GM18858 (cell line): Measurements from ENCODE around the gene HMGN3.
"Not testable (repeated sequence)": the region's sequence is repeated elsewhere in the genome, so short reads cannot be mapped to it uniquely, and the experiment has no call there.

ENCODE experiments used
- ATAC-seq: cut with Tn5 transposase; IDR thresholded peaks from one replicate; pipeline ENCODE4 v1.9.1; 2021; ENCODE audit not compliant: unreplicated experiment

HMGN3 gene

DNA sequence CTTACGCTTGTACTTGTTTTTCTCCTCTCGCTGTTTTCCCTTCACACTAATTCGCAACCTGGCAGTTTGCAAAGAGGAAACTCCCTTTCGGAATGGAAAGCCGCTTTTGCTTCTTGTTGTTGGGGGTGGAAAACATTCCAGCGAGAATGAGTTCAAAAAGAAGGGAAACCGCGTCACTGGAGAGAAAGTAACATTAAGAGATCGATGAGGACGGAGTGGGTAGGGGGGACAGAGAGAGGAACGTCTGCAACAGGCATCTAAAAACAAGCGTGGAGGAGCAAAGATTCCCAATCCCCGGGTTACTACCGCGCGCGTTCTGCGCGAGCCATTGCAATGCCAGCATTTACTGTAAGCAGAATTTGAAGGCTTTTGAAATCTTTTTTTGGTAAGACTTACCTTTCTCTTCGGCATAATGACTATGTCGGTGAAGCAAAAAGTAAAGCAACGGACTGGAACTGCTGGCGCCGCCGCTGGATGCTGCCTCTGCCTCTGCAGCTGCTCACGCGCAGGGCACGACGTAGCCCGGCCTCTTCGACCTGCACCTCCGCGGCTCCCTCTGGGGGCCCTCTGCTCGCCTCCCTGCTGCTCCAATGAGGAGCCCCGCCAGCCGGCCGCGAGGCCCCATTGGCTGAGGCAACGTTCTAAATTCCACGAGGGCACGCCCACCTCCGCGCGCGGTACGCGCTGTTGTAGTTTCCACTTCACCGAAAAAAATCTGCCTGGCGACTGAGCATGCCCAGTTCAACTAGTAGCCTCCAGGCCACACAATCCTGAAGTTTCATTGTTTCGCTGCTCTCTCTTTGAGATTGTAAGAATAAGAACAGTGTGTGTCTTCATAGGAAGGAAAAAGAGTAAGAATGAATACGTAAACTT, at the start of gene HMGN3:
Gene HMGN3, minus strand, starts transcription at position 533 of the 873 bp plus-strand sequence.
- ATAC-seq, result peak; percentile 91

DNA sequence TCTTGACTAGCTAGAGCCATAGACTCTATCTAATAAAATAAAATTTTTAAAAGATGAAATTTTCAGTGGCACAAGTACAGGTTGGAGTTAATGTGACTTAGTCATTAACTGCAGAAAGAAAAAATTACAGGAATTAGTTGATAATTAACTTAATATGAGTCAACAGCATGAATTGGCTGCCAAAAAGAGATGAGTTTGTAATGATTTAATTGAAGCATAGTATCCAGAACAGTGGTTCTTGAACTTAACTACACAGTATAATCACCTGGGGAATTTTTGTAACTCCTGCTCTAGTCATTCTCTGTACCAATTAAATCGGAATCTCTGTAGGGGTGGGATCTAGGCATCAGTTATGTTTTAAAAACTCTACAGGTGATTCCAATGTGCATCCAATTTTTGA, 46.3 kb upstream of the HMGN3 start:
- no peak for ATAC-seq

GRCh38 chr6:79277109-79277508, 42.6 kb upstream of the HMGN3 start:
- ATAC-seq, result no peak

GRCh38 chr6:79269877-79270276, 35.4 kb upstream of the HMGN3 start:
- ATAC-seq, result no peak

GRCh38 chr6:79267128-79267527, 32.6 kb upstream of the HMGN3 start:
- ATAC-seq, result no peak

- ATAC-seq, result no peak
Measured at GRCh38 chr6:79266051-79266450, 31.6 kb upstream of the HMGN3 start.

DNA sequence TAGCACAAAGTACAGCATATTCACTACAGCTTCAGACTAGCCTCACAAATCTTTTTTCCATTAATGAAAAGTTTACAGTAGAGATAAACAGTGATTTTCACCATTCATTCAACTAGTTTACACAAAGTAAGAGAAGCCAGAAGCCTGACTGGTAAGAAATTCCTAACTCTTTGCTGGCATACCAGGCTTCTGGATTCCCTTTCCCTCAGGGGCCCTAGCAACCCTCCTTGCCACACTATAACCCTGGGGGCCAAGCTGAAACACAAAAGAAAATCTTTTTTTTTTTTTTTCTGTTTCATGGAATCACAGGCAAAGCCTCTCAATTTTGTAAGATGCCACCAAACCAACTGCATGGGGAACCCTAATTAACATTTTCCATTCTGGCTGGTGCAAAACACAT, 28.9 kb upstream of the HMGN3 start:
- no peak for ATAC-seq

- no peak for ATAC-seq
Measured at GRCh38 chr6:79261666-79262065, 27.2 kb upstream of the HMGN3 start.

- ATAC-seq, result no peak
Measured at GRCh38 chr6:79260772-79261171, 26.3 kb upstream of the HMGN3 start.

DNA sequence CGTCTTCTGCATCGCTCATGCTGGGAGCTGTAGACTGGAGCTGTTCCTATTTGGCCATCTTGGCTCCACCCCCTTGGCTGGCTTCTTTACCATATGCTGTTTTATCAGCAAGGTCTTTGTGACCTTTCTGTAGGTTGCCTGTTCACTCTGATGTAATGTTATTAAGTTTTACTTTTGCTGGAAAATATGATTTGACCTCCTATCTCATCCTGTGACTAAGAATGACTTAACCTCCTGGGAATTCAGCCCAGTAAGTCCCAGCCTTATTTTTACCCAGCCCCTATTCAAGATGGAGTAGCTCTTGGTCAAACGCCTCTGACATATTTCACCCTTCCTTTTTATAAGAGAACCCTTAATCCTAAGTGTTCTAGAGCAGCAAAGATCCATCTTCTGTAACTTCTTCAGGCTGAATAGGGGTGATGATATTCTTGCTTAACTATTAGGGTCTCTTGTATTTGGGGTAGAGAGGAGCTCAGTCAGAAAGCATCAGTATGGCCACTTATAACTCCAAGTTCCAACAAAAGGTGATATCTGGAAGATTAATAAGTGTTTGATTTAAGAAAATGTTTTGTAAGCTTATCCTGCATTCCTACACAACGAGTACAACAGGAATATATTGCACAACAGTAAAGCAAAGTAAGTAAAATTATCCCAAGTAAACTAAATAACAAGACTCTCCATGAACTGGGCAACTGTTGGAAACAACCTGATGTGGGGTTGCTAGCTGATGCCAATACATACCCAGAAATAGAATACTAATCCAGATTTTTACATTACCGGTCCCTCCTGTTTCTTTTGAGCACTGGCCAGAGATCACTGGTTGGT, 23.1 kb upstream of the HMGN3 start:
- no peak for ATAC-seq

GRCh38 chr6:79256770-79257169, 22.3 kb upstream of the HMGN3 start:
- ATAC-seq, result not testable (repeated sequence)

GRCh38 chr6:79255086-79255485, 20.6 kb upstream of the HMGN3 start:
- ATAC-seq, result not testable (repeated sequence)

GRCh38 chr6:79250559-79250958, 16.1 kb upstream of the HMGN3 start:
- ATAC-seq, result no peak

- ATAC-seq, result peak; percentile 68
Measured at GRCh38 chr6:79250107-79250514, 15.6 kb upstream of the HMGN3 start.

DNA sequence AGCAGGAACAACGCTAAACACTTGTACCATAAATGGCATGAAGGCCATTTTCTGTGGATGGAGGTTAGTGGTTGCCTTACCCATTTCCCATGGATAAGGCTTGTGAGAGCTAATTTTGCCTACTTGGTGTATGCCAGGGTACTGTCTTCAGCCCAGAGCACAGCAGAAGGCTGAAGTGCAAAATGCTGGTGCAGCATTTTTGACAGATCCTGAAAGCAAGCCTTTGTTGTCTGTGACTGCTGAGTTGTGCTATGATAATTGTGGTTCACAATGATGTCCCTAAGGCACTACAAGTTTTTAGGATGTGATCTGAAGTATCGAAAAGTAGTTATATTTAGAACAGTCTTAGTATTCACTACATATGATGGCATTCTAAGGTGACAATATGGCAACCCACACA, 14.7 kb upstream of the HMGN3 start:
- ATAC-seq, result no peak

GRCh38 chr6:79246891-79247290, 12.4 kb upstream of the HMGN3 start:
- peak; percentile 79 for ATAC-seq

GRCh38 chr6:79241228-79241627, 6.7 kb upstream of the HMGN3 start:
- ATAC-seq, result no peak

DNA sequence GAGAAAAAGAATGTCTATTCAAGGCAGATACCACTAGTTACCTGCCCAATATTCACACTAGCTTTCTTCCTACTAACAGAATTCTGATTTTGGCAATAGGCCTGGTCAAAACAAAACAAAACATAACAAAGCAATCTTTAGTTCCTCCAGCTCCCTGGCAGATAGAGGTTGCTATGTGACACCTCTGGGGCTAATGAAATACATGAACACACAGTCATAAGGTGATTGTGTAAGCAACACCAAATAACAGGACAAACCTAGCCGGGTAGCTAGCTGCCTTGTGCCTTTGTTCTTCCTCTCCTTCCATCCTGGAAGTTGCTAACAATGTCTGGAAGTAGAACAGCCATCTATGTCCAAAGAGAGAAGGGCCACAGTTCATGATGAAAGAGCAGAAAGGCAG, 6.0 kb upstream of the HMGN3 start:
- ATAC-seq, result no peak

DNA sequence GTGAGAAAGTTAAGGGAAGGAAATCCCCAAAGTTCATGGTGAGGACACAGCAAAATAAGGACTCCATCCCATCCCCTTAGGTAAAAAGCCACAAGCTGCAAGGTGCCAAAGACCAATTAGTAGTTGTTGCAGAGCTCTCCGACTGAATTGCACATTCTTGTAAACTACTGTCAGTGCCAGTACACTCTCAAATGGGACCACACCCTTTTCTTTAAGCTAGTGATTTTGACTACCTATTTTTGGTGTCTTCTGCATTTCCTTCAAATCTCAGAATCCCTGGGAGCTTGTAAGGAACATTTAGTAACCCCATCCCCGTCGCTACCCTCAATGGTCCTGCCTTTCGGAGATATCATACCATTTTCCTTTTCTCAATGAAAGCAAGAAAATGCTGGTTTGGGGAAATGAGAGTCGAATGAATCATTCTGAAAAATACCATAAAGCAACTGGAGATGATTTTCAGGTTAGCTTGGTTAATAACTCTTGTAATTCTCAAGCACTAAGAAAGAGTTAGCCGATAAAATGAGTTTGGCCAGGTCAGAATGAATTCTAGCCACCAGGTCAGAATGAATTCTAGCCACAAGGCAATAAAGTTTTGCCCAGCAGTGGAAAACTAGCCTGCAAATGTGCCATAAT, 5.2 kb upstream of the HMGN3 start:
- ATAC-seq, result peak; percentile 58

- no peak for ATAC-seq
Measured at GRCh38 chr6:79238919-79239318, 4.4 kb upstream of the HMGN3 start.

- ATAC-seq, result no peak
Measured at GRCh38 chr6:79236711-79237110, 2.2 kb upstream of the HMGN3 start.
